Activated CD4-positive, CD25-positive, alpha-beta regulatory T cell treated with anti-CD3 and anti-CD28 coated beads, Interleukin-2, amount 50 U/mL, for 24 hours (primary cell): ENCODE data around the gene GGPS1.
"Not testable (repeated sequence)": the region's sequence is repeated elsewhere in the genome, so short reads cannot be mapped to it uniquely, and the experiment has no call there.

Source experiments
- ATAC-seq, 2 donors: fragments of 150-1000 bp; cut with Tn5 transposase; one replicate each; pipeline ENCODE4 v1.10.0; 2021; ENCODE audit warnings: mild to moderate bottlenecking in 1 of 2, moderate library complexity in 1 of 2

GGPS1 gene

GRCh38 chr1:235304549-235305451 is 23.6 kb upstream of the GGPS1 start:
- ATAC-seq: peak; percentile 81 to 85

GRCh38 chr1:235307158-235308124 is 20.9 kb upstream of the GGPS1 start:
- ATAC-seq: no peak

GRCh38 chr1:235309206-235309605 is 19.2 kb upstream of the GGPS1 start:
- ATAC-seq: not testable (repeated sequence)

- no peak for ATAC-seq
Observed at GRCh38 chr1:235313262-235313661, 15.1 kb upstream of the GGPS1 start.

- ATAC-seq: no peak
Observed at GRCh38 chr1:235313931-235314678, 14.3 kb upstream of the GGPS1 start.

GRCh38 chr1:235315173-235315572 is 13.2 kb upstream of the GGPS1 start:
- ATAC-seq: no peak

GRCh38 chr1:235315735-235316134 is 12.6 kb upstream of the GGPS1 start:
- no peak for ATAC-seq

- ATAC-seq: peak; percentile 79 to 90
Observed at GRCh38 chr1:235317168-235317567, 11.2 kb upstream of the GGPS1 start.

- no peak for ATAC-seq
Observed at GRCh38 chr1:235319255-235319654, 9.1 kb upstream of the GGPS1 start.

- ATAC-seq: no peak
Observed at GRCh38 chr1:235320521-235321179, 7.7 kb upstream of the GGPS1 start.

- ATAC-seq: no peak
Observed at GRCh38 chr1:235324296-235324695, 4.1 kb upstream of the GGPS1 start.

- ATAC-seq: no peak
Observed at GRCh38 chr1:235325139-235325538, 3.2 kb upstream of the GGPS1 start.

GRCh38 chr1:235325854-235326253 is 2.5 kb upstream of the GGPS1 start:
- ATAC-seq: no peak

- peak in 1 of 2 donors; percentile 6 for ATAC-seq
Observed at GRCh38 chr1:235326719-235327558, 1.4 kb upstream of the GGPS1 start.

- no peak for ATAC-seq
Observed at GRCh38 chr1:235327559-235328270, 655 bp upstream of the GGPS1 start, which contains the start of gene ARID4B. Gene ARID4B (minus strand): TSS chr1:235328179. CDS start chr1:235326919, 1,260 bp downstream.

- peak; percentile 8 to 21 for ATAC-seq
Observed at GRCh38 chr1:235329139-235329902, 951 bp downstream of the GGPS1 start.

GRCh38 chr1:235330918-235331285 is 2.5 kb downstream of the GGPS1 start:
- no peak for ATAC-seq

- ATAC-seq: no peak
Observed at GRCh38 chr1:235331401-235331800, 3.0 kb downstream of the GGPS1 start.

- peak; percentile 86 to 88 for ATAC-seq
Observed at GRCh38 chr1:235336903-235337302, 8.5 kb downstream of the GGPS1 start.

- ATAC-seq: no peak
Observed at GRCh38 chr1:235339746-235340145, 11.4 kb downstream of the GGPS1 start.
